Measurements from ENCODE around the gene PJVK.
"Not testable (repeated sequence)": the region's sequence is repeated elsewhere in the genome, so short reads cannot be mapped to it uniquely, and the experiment has no call there.

The PJVK gene

GRCh38 chr2:178429336-178429735 is 21.8 kb upstream of the PJVK start:
- DNase-seq (ENCODE audit: low spot score), result no peak

DNA sequence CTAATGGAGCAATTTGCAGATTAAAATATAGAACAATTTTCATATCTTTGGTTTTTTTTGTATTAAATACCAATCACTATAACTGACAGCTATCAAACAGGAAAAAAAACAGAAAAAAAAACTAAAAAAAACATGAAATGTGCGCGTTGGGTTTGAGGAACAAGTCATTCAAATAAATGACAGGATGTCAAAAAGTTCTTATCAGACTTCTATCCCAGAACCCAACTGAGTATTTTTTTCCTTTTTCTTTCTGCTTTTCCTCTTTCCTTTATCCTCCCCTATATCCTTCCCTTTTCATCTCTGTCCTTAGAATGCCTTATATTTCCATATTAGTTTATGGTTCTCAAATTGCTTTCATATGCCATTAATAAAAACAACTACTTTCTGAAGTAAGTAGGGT is 14.5 kb upstream of the PJVK start:
- no peak for DNase-seq (ENCODE audit: low spot score)

GRCh38 chr2:178441426-178441825 is 9.8 kb upstream of the PJVK start:
- no peak for DNase-seq (ENCODE audit: low spot score)

- no peak for DNase-seq (ENCODE audit: low spot score)
Observed at GRCh38 chr2:178448968-178449661, 2.1 kb upstream of the PJVK start.

DNA sequence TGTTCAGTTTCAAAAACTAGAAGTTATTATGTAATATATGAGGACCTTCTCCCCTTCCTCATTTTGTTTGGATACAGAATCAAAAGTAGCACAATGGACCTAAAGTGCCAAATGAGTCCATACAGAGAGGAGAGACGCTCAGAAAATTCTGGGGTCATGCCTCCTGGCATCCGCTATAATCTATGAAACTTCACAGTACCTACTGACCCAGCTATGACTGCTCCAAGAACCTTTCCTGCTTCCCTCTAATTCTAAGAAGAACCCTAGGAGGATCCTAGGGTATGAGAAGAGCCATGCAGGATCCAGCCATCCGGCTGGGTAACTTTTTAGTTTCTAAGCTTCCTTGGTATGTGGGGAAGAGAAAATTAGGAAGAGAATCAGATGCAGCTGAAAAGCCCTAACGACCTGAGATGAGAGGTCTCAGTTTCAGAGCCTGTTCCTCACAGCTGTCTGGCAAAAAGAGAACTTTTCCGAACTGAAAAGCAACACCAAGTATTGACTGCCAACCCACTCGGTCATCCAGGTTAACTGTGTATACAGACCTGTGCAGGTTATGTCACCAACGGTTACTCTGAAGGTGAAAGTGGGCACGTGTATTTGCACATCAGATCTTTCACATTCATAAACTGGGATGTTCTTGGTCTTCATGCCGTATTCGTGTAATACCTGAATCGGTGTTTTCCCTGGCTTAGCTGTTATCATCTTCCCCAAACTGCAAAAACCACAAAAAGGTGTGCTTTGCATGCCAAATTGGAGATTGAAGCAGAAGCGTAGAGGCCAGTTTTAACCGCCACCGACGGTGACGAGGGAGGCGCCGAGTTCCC is 1.3 kb upstream of the PJVK start:
- peak; percentile 10 for DNase-seq (ENCODE audit: low spot score)

DNA sequence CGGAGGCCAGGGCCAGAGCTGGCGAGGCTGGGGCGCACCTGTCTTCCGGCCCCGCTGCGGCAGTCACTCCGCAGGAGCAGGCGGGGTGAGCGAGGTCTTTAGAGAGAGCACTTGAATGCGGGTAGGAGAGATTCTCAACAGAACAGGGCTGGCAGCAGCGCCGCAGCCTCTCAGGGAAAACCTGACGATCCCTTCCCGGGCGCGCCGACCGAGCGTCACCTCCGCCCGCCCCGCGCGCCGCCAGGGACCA is 729 bp upstream of the PJVK start:
- DNase-seq (ENCODE audit: low spot score), result no peak

DNA sequence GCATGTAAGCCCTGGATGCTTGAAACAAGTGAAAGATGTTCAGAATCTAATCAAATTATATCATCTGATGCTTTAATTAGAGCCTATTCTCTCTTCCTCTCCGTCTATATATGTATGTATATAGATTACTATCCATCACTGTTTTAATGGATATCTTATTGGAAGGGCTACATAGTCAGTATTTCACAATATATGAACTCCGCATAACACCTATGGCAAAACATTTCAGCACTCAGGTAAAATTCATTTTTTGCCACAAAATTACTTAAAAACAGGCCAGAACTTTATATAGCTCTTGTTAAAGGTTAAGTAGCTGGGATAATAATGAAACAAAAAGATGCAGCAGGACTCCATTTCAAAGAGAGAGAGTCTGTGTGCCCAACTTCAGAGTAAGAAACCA is 1.2 kb downstream of the PJVK start:
- DNase-seq (ENCODE audit: low spot score), result no peak

- no peak for DNase-seq (ENCODE audit: low spot score)
Observed at GRCh38 chr2:178452870-178453269, 1.7 kb downstream of the PJVK start.

GRCh38 chr2:178455947-178456346 is 4.8 kb downstream of the PJVK start:
- DNase-seq (ENCODE audit: low spot score), result no peak

- DNase-seq (ENCODE audit: low spot score), result no peak
Observed at GRCh38 chr2:178457390-178457886, 6.3 kb downstream of the PJVK start.

GRCh38 chr2:178469219-178469849 is 18.2 kb downstream of the PJVK start:
- no peak for DNase-seq (ENCODE audit: low spot score)

- DNase-seq (ENCODE audit: low spot score), result not testable (repeated sequence)
Observed at GRCh38 chr2:178471313-178471712, 20.1 kb downstream of the PJVK start.

DNA sequence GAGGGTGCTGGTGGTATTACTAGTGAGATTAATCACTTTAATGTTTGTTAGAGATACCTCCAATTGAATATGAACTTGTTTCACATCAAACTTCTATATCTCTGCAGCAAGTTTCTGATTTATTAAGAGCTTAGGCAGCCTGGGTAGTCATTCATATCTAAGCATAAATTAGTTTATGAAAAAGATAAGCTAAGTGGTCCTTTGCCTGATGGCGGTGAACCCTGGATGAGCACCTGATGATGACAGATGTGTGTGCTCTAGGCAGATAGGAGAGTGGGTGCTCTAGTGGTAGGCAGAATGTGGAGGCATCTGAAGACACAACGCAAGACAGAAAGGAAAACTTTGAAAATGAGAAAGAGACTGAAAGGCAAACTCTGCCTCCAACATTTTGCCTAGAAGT is 22.2 kb downstream of the PJVK start:
- no peak for DNase-seq (ENCODE audit: low spot score)

- no peak for DNase-seq (ENCODE audit: low spot score)
Observed at GRCh38 chr2:178473931-178474330, 22.8 kb downstream of the PJVK start.

- no peak for DNase-seq (ENCODE audit: low spot score)
Observed at GRCh38 chr2:178474560-178474959, 23.4 kb downstream of the PJVK start.

- DNase-seq (ENCODE audit: low spot score), result no peak
Observed at GRCh38 chr2:178476477-178476876, 25.3 kb downstream of the PJVK start.

- DNase-seq (ENCODE audit: low spot score), result peak; percentile 8
Observed at GRCh38 chr2:178477443-178478129, 26.4 kb downstream of the PJVK start.

GRCh38 chr2:178478130-178478438 is 26.9 kb downstream of the PJVK start:
- DNase-seq (ENCODE audit: low spot score), result peak; percentile 10

DNA sequence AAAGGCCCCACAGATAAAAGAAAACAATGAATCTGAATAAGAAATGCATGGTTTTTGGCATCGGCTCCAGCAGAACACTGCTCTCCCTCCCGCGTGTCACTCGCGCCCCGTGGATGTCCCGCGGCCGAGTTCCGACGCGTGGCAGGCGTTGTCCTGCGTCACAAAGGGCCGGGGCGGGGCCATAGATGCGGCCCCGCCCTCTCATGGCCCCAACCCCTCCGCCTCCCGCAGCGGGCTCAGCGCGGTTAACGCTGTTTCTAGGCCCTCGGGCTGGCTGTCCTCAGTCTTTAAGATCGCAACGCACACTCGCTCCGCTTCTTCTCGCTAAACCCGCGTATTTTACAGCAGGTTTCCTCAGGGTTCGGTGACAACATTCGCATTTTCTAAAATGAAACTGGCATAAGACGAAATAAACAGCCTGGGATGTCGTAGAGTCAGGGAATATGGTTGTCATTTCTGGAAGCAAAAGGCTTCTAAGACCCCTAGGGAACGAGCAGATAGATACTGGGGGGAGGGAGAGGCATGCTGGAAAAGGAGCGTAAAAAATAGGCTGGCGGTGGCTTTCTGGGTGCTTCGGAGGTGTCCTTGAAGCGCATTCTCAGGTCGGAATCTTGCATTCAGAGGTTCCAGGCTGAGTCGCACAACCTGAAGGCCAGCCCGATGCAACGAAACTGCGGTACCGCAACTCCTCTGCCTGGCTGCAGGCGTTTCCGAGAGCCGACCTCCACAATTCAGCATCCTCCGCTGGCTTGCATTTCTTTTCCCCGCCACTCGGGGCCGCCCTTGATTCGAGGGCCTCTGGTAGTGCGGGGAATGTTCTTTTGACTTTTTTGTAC is 27.5 kb downstream of the PJVK start, which contains the start of gene FKBP7:
FKBP7 (minus strand) TSS at position 162 of the 836 bp plus-strand sequence; CDS start at position 61, 101 bp downstream.
- peak; percentile 81 for DNase-seq (ENCODE audit: low spot score)

DNA sequence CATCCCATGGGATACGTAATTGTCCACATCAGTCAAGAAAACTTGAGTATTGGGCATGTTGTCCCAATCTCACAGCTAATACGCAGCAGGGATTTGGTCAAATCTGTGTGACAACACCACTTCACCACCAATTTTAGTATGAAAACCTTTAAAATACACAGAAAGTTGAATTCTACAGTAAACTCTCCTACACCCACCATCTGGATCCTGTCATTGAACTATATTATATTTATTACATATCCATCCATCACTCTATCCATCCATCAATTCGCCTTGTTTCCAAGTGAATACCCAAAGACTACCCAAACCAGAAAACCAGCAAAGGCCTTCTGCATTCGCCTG is 28.1 kb downstream of the PJVK start:
- DNase-seq (ENCODE audit: low spot score), result peak; percentile 11

DNA sequence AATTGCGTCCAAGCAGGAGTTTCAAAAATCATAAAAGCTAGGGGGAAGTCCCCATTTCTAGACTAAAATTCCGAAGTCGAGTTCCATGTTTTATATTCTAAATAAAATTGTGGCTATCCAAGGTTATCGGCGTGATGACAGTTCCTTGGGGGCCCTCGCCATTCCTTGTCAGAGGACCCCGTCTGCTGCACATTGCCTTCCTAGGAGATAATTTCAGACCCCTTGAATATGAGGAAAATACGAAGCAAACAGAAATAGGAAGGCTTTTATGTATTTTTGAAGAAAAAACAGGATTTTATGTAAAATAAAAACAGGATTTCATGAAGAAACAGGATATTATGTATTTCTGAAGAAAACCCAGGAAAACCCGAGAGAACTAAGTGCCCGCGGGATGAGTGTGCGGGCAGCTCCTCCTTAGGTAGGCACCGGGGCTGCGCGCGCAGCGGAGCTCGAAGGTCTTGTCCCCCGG is 28.6 kb downstream of the PJVK start:
- no peak for DNase-seq (ENCODE audit: low spot score)
